Gastroesophageal sphincter (tissue), 3 donors: ENCODE results near the gene TUBA3D.
"Not testable (repeated sequence)": the region's sequence is repeated elsewhere in the genome, so short reads cannot be mapped to it uniquely, and the experiment has no call there.

Experiments
- EP300 ChIP-seq: sonication (generic); formaldehyde crosslinking; IDR thresholded peaks from one replicate; pipeline ENCODE4 v1.6.1; 2017; ENCODE audit warnings: antibody characterized with exemption, mild to moderate bottlenecking
- POLR2A ChIP-seq, 2 donors: fragments of 450-650 bp; IDR thresholded peaks; one replicate each; pipeline ENCODE4 v1.6.1; 2017; ENCODE audit warnings: antibody characterized with exemption in 2 of 2, mild to moderate bottlenecking in 2 of 2, moderate library complexity in 1 of 2
- POLR2AphosphoS5 ChIP-seq: sonication (generic); formaldehyde crosslinking; IDR thresholded peaks from one replicate; pipeline ENCODE4 v1.6.1; 2017; ENCODE audit warnings: antibody characterized with exemption
- TF ChIP-seq, protein P1 (sequence below), 4 experiments: fragments of 200-600 bp in 2 of 4; fragments of 450-650 bp in 2 of 4; sonication (generic) in 1 of 4; IDR thresholded peaks; one replicate each; pipeline ENCODE4 v1.5.1; 2017 to 2019; ENCODE audit warnings: antibody characterized with exemption in 4 of 4, mild to moderate bottlenecking in 2 of 4, moderate library complexity in 2 of 4

DNA sequence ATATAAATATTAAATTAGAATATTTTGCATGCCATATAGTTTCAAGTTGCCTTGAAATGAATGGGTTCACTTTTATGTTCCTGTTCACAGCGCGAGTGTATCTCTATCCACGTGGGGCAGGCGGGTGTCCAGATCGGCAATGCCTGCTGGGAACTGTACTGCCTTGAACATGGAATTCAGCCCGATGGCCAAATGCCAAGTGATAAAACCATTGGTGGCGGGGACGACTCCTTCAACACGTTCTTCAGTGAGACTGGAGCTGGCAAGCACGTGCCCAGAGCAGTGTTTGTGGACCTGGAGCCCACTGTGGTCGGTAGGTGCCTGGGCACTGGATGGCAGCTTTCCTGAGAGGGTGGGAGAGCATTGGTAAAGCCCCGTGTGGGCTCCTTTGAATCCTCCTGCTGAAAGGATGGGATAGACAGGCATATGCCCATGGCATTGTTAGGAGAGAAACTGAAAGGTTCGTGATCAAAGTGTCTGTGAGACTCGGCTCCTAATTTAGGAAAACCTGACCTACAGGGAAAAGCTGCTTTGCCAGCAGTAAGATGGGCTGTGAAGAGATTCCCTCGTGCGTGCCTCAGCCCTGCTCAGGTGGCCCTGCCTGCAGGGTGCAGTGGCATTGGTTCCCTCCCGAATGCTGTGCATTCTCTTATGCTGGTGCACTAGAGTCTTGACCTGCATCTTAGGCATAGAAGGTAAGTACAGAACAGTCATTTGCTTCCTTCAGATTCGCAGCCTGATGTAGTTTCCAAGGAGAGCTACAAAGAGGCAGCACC is 2.3 kb downstream of the TUBA3D start:
- TF ChIP-seq, protein P1, sequence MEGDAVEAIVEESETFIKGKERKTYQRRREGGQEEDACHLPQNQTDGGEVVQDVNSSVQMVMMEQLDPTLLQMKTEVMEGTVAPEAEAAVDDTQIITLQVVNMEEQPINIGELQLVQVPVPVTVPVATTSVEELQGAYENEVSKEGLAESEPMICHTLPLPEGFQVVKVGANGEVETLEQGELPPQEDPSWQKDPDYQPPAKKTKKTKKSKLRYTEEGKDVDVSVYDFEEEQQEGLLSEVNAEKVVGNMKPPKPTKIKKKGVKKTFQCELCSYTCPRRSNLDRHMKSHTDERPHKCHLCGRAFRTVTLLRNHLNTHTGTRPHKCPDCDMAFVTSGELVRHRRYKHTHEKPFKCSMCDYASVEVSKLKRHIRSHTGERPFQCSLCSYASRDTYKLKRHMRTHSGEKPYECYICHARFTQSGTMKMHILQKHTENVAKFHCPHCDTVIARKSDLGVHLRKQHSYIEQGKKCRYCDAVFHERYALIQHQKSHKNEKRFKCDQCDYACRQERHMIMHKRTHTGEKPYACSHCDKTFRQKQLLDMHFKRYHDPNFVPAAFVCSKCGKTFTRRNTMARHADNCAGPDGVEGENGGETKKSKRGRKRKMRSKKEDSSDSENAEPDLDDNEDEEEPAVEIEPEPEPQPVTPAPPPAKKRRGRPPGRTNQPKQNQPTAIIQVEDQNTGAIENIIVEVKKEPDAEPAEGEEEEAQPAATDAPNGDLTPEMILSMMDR (IDR thresholded peaks at IDR 0.05): not testable (repeated sequence)
- TF ChIP-seq POLR2A (IDR thresholded peaks at IDR 0.05); EP300; POLR2AphosphoS5: not testable (repeated sequence)
